ENCODE measurements around the gene DACT2.

The DACT2 gene

DNA sequence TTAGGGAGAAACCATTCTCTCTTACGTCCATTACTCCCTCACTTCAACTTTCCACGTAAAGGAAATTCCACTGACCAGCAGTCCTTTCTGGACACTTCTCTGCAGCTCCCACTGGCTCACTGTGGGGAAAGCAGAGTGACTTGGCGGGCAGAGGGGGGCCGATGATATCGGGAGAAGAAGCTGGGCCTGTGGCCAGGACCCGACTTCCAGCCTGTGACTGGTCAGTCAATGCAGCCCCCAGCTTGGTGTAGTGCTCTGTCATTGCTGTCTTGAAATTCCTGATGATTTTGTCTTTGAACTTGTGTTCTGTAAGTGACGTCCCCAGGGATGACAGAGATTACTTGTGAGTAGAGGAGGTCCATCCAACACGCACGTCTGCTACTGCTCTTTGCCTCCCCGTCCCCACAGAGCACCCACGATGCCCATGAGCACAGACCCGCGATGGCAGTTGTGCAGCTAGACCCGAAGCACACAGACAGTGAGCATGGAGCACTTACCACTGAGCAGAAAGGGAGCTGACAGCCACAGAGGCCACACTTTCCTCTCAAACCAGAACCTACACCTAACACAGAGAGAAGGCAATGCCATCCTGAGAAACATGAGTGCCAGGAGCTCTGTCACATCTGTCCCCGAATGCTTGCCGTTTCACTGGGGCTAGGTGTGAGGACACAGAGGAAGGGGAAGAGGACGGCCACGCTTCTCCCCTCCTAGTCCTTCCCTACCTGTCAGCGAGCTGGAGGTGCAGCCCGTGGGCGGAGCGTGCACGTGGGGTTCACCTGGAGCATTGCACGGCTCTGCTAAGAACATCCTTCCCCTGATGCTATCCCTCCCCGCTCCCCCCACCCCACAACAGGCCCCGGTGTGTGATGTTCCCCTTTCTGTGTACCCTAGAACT lies 25.7 kb downstream of the DACT2 start:
- TF ChIP-seq, protein P1, sequence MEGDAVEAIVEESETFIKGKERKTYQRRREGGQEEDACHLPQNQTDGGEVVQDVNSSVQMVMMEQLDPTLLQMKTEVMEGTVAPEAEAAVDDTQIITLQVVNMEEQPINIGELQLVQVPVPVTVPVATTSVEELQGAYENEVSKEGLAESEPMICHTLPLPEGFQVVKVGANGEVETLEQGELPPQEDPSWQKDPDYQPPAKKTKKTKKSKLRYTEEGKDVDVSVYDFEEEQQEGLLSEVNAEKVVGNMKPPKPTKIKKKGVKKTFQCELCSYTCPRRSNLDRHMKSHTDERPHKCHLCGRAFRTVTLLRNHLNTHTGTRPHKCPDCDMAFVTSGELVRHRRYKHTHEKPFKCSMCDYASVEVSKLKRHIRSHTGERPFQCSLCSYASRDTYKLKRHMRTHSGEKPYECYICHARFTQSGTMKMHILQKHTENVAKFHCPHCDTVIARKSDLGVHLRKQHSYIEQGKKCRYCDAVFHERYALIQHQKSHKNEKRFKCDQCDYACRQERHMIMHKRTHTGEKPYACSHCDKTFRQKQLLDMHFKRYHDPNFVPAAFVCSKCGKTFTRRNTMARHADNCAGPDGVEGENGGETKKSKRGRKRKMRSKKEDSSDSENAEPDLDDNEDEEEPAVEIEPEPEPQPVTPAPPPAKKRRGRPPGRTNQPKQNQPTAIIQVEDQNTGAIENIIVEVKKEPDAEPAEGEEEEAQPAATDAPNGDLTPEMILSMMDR (IDR thresholded peaks at IDR 0.05; ENCODE audit: borderline replicate concordance, extremely low read depth, low read length, poor library complexity, severe bottlenecking) = no peak
- TF ChIP-seq EZH2 (IDR thresholded peaks at IDR 0.05; ENCODE audit: borderline replicate concordance, low read depth, low read length, severe bottlenecking) = no peak
- no peaks in the 10 kb centered on the region for H3K27me3 ChIP-seq (ENCODE audit: insufficient read depth, low read length, poor library complexity)
- no peak overlapping the region for H3K4me3 ChIP-seq (ENCODE audit: low read depth in 1 of 2, low read length in 2 of 2)
- H3K36me3 ChIP-seq (ENCODE audit: insufficient read depth, low read length) = no peaks in the 10 kb centered on the region
- H3K79me2 ChIP-seq (ENCODE audit: insufficient read depth, low read length) = no peaks in the 10 kb centered on the region
- peaks cover 3% of the 10 kb centered on the region for H3K9me3 ChIP-seq (ENCODE audit: insufficient read depth, low read length, severe bottlenecking)
- ATAC-seq (ENCODE audit: insufficient read depth, low read depth) (no peak), DNase-seq (no peak)
- H2AFZ ChIP-seq (ENCODE audit: low read depth, low read length) = no peak overlapping the region
- H3K27ac ChIP-seq (ENCODE audit: low read length) = no peak overlapping the region
- no peaks in the 10 kb centered on the region for H4K20me1 ChIP-seq (ENCODE audit: insufficient read depth, low read length)
- H3K9ac ChIP-seq (ENCODE audit: low read depth, low read length) = no peak overlapping the region
- H3K4me2 ChIP-seq (ENCODE audit: insufficient read depth, low read length) = no peak overlapping the region
- H3K4me1 ChIP-seq (ENCODE audit: insufficient read depth, low read length) = no peaks in the 10 kb centered on the region

DNA sequence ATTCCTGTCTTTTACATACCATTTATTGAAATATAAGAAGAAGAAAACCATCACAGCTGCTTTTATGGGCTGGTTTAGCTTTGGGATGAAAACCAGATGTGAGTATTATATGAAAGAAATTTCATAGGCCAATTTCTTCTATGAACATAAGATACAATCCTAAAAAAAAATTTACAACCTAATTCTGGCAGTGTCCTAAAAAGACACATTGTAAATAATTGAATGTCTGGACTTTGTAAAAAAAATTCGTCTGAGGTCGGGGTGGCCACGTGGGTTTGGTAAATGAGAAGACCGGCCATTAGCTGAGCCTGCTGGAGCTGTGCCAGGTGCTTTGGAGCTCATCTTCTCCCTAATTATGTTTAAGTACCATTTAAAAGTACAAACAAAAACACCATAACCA lies 26.8 kb downstream of the DACT2 start:
- ATAC-seq (ENCODE audit: insufficient read depth, low read depth) (no peak), DNase-seq (no peak)
- Histone ChIP-seq H3K9me3 (ENCODE audit: insufficient read depth, low read length, severe bottlenecking) (peaks cover 3% of the 10 kb centered on the region), H3K4me3 (ENCODE audit: low read depth in 1 of 2, low read length in 2 of 2) (no peak overlapping the region), H3K36me3 (ENCODE audit: insufficient read depth, low read length) (no peaks in the 10 kb centered on the region), H3K4me1 (ENCODE audit: insufficient read depth, low read length) (no peaks in the 10 kb centered on the region), H3K27me3 (ENCODE audit: insufficient read depth, low read length, poor library complexity) (no peaks in the 10 kb centered on the region), H3K27ac (ENCODE audit: low read length) (no peak overlapping the region), H2AFZ (ENCODE audit: low read depth, low read length) (no peak overlapping the region), H3K79me2 (ENCODE audit: insufficient read depth, low read length) (no peaks in the 10 kb centered on the region), H3K9ac (ENCODE audit: low read depth, low read length) (no peak overlapping the region), H3K4me2 (ENCODE audit: insufficient read depth, low read length) (no peak overlapping the region), H4K20me1 (ENCODE audit: insufficient read depth, low read length) (no peaks in the 10 kb centered on the region)
- TF ChIP-seq, protein P1 (IDR thresholded peaks at IDR 0.05; ENCODE audit: borderline replicate concordance, extremely low read depth, low read length, poor library complexity, severe bottlenecking) = no peak
- no peak for TF ChIP-seq EZH2 (IDR thresholded peaks at IDR 0.05; ENCODE audit: borderline replicate concordance, low read depth, low read length, severe bottlenecking)

DNA sequence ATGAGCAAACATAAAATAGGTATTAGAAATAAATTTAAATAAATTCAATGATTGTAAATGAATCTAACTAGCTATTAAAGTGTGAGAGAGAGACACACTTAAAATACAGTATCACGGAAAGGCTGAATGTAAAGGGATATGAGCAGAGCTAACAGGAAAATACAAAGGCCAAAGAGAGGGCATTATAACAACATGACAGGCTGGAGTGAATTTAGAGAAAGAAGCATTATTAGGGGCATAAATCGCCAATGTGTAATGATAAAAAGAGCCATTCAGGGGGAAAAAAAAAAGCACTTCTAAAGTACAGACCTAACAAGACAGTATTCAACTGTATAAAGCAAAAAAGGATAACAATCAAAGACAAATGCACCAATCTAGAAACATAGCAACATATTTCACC lies 28.1 kb downstream of the DACT2 start:
- no peaks in the 10 kb centered on the region for H4K20me1 ChIP-seq (ENCODE audit: insufficient read depth, low read length)
- H2AFZ ChIP-seq (ENCODE audit: low read depth, low read length) = no peak overlapping the region
- no peaks in the 10 kb centered on the region for H3K36me3 ChIP-seq (ENCODE audit: insufficient read depth, low read length)
- H3K4me1 ChIP-seq (ENCODE audit: insufficient read depth, low read length) = no peaks in the 10 kb centered on the region
- no peaks in the 10 kb centered on the region for H3K27me3 ChIP-seq (ENCODE audit: insufficient read depth, low read length, poor library complexity)
- H3K9ac ChIP-seq (ENCODE audit: low read depth, low read length) = no peak overlapping the region
- no peak overlapping the region for H3K4me2 ChIP-seq (ENCODE audit: insufficient read depth, low read length)
- no peaks in the 10 kb centered on the region for H3K79me2 ChIP-seq (ENCODE audit: insufficient read depth, low read length)
- no peak overlapping the region for H3K27ac ChIP-seq (ENCODE audit: low read length)
- H3K9me3 ChIP-seq (ENCODE audit: insufficient read depth, low read length, severe bottlenecking) = peaks cover 3% of the 10 kb centered on the region
- H3K4me3 ChIP-seq (ENCODE audit: low read depth in 1 of 2, low read length in 2 of 2) = no peak overlapping the region
- no peak for ATAC-seq (ENCODE audit: insufficient read depth, low read depth)
- DNase-seq = no peak
- TF ChIP-seq, protein P1 (IDR thresholded peaks at IDR 0.05; ENCODE audit: borderline replicate concordance, extremely low read depth, low read length, poor library complexity, severe bottlenecking) = no peak
- TF ChIP-seq EZH2 (IDR thresholded peaks at IDR 0.05; ENCODE audit: borderline replicate concordance, low read depth, low read length, severe bottlenecking) = no peak
